SKM-1 (cell line): ENCODE data around the gene UCN.
"Not testable (repeated sequence)": the region's sequence is repeated elsewhere in the genome, so short reads cannot be mapped to it uniquely, and the experiment has no call there.

Source experiments
- DNase-seq: peaks from one replicate; lab custom pipeline; 2025; ENCODE audit not compliant: unreplicated experiment; lab: John Stamatoyannopoulos, UW

The UCN gene

DNA sequence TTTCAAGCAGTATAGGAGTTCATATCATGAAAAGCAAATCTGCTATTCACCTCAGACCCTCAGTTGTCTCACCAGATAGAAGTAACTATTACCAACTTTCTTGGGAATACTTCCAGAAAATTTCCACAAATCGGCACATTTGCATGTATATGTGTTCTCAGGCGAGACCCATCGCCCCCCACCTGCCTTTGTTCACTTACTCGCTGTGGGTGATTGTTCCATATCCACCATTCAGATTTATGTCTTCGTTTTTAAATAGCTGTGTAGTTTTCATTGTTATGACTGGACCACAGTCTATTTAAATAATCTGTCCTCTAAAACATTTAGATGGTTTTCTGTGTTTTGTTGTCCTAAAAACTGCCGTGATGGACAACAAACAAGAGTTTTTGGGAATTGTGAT is 22.8 kb downstream of the UCN start:
- no peak for DNase-seq

DNA sequence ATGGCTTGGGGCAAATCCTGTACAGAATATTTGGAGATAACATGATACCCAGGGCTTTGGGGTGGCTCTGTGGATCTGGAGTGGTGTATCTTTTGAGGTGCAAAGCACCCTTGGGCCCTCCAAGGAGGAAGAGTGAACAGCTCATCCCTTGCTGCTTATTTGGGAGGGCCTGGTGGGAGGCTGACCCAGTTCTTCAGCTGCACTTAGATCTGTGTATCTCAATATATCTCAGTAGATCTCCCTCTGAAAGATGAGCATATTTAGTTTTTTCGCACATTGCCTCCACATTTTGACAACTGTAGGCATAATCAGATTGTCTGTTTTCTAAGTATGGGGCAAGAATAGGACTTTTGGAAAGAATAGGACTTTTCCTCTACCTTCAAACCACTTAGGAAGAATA is 23.2 kb downstream of the UCN start:
- DNase-seq = no peak

DNA sequence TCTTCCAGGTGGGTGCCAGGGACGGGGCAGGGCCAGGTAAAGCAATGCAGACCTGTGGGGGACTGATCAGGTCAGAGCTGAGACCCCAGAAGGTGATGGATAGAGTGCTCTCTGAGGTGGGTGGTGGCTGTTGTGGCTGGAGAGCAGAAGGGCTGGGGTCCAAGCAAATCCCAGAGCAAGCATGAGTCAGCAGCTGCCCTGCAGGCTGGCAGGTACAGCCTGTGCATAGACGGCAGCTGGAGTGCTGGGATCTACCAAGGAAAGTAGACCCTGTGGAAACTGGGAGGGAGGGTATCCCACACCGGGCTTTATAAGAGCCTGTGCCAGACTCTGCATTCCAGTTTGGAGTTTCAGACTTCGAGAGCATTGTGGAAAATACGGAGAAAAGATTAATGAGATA is 25.4 kb downstream of the UCN start:
- no peak for DNase-seq

GRCh38 chr2:27281855-27282559 is 26.2 kb downstream of the UCN start, which contains the start of gene TRIM54:
Gene TRIM54 (plus strand): TSS chr2:27282429. CDS start chr2:27282732, 303 bp downstream.
- no peak for DNase-seq

DNA sequence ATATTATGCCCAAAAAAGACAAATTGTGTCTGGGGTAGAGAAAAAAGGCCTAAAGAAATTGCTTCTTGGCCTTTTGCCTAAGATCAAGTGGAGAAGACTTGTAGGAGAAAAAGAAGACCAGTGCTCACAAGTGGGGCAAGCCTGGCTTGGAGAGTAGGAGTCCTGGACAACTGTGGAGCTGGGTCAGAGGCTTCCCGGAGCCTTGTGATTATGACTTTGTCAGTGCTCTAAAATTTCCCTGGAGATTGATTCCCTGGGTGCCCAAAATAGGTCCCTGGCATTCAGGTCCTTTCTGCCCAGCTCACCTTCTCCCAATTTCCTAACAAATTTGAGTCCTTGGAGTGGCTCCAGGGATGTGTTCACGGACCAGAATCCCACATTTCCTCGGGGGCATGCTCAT is 26.8 kb downstream of the UCN start:
- no peak for DNase-seq

DNA sequence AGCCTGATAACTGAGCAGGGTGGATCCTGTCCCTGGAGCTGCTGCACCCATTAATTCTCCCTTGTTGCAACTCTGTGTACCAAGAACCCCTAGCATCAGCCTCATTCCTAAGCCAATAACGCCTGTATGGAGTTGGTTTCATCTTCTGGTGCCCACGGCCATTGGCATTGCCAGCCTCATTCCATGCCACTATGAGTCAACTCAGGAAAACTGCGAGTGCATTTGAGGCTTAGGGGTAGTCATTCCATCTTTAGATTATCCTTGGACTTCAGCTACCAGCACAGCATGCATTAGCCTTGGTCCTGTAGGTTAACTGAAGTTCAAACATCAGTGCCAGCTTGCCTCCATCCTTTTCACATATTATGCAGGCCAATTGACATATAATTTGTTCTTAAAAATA is 27.4 kb downstream of the UCN start:
- no peak for DNase-seq

GRCh38 chr2:27278010-27278409 is 30.2 kb downstream of the UCN start:
- DNase-seq = no peak

- DNase-seq = no peak
Observed at GRCh38 chr2:27275211-27276150, 32.8 kb downstream of the UCN start, which contains the start of gene DNAJC5G. Gene DNAJC5G (plus strand): TSS chr2:27275433. CDS start chr2:27276729, 1,296 bp downstream.

DNA sequence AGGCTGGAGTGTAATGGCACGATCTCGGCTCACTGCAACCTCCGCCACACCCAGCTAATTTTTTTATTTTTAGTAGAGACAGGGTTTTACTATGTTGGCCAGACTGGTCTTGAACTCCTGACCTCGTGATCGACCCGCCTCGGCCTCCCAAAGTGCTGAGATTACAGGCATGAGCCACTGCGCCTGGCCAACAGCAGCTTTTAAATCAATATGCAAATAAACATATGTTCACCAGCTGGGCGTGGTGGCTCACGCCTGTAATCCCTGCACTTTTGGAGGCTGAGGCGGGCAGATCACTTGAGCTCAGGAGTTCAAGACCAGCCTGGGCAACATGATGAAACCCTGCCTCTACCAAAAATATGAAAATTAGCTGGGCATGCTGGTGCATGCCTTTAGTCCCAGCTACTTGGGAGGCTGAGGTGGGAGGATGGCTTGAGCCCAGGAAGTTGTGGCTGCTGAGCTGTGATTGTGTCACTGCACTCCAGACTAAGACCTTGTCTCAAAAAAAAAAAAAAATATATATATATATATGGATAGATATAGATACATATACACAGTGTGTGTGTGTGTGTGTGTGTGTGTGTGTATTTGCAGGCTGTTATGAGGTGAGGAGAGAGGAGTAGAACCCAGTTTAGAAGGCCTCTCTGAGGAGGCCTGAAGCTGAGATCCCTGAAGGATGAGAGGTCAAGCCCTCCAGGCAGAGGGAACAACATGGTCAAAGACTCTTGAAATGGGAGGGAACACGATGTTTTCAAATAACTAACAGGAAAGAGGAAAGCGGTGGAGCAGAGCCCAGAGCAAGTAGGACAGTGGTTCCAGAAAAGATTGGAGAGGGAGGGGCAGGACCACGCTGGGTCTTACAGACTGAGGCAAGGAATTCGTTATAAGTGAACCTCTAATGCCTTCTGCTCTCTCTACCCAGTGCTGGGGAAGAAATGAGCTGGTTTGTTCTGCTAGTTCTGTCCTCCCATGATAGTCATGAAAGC is 35.4 kb downstream of the UCN start:
- DNase-seq = not testable (repeated sequence)

DNA sequence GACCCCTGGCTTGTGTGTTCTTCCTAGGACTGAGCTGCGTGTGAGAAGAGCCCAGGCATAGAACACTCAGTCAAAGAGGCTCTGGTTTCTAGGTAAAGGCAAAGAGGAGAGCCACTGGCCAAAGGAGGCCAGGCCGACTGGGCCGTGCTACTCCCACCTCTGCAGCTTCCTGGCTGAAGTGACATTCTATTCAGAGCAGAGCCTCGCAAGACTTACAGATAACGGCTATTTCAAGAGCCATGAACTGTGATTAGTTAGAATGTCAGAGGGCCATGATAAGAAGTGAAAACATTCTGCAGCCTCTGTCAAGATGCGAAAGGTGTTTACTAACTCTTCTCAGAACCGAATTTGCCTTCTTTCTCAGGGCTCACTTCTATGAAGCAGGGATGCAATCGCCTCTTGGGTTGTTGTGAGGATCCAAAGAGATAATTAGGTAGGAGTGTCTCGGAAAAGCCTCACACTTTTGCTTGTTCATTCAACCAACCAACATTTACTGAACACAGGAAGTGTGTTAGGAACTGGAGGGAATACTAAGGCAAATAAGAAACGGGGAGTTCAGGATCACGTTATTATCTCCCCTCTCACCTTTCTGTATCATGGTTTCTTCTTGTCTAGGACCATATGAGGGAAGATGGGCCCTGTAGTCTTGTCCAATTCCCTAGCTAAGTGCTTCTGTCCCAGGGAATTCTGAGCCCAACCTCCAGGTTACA is 36.5 kb downstream of the UCN start:
- no peak for DNase-seq

- no peak for DNase-seq
Observed at GRCh38 chr2:27270670-27271069, 37.6 kb downstream of the UCN start.

- DNase-seq = no peak
Observed at GRCh38 chr2:27270131-27270530, 38.1 kb downstream of the UCN start.

DNA sequence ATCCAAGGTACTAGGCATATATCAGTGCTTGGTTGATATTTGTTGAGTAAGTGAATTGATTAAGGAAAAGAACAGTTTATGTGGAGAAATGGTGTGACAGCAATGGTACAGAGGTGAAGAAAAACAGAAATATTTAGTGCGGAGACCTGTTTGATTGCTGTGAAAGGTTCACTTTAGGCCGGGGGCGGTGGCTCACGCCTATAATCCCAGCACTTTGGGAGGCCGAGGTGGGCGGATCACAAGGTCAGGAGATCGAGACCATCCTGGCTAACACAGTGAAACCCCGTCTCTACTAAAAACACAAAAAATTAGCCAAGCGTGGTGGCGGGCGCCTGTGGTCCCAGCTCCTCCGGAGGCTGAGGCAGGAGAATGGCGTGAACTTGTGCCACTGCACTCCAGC is 39.9 kb downstream of the UCN start:
- not testable (repeated sequence) for DNase-seq

GRCh38 chr2:27265536-27265870 is 42.7 kb downstream of the UCN start:
- DNase-seq = no peak

DNA sequence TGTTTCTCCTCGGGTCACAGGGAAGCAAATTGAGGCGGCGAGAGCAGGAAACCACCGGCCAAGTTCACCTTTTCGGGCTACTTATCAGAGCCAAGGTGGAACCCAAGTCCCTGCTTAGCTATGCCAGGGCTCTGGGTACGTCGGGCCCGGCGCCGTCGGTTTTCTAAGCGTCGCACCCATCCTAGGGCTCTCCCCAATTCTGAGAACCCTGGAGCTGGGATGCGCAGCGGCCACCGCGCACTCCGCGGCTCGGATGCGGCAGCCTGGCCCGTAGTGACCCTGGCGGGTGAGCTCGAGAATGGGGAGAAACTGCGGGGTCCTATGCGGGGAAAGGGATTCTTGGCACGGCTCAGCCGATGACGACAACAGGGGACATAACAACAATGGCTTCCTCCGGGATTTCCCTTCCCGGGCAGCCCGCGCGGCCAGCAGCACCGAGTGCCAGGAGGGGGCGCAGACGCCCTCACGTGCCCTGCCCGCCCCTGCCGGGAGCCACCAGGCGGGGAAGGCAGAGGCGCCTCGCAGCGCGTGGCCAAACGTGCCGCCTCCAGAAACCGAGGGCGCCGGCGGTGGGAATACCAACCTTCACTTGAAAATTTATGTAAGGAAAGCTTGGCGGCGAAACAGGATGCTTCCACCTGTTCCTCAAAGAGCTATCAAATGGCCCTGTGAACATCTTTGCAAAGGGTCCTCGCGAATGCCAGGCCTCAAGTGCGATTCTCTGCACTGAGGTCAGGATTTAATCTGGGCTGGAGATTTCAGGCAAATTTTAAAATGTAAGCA is 43.3 kb downstream of the UCN start:
- peak; percentile 19 for DNase-seq

DNA sequence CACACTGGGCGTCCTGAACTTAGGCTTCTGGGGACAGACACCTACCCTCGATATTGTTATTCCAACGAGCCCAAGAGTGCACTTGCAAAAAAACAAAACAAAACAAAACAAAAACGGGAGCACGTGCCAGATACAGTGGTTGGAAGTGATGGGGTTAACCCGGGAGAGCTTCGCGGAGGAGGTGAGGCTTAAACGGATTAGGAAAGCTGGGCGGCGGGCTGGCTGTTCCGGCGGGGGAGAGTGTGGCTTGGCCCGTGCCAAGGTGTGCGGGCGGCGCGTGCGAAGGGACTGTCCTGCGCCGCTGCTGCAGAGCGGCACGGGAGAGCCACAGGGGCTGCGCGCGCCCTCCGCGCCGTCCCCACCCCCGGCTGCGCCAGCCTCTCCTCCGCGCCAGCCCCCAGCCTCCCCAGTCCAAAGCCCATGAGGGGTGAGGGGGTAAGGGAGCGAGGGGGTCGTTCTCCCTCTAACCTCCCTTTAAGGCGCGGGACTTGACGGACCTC is 43.9 kb downstream of the UCN start:
- no peak for DNase-seq

DNA sequence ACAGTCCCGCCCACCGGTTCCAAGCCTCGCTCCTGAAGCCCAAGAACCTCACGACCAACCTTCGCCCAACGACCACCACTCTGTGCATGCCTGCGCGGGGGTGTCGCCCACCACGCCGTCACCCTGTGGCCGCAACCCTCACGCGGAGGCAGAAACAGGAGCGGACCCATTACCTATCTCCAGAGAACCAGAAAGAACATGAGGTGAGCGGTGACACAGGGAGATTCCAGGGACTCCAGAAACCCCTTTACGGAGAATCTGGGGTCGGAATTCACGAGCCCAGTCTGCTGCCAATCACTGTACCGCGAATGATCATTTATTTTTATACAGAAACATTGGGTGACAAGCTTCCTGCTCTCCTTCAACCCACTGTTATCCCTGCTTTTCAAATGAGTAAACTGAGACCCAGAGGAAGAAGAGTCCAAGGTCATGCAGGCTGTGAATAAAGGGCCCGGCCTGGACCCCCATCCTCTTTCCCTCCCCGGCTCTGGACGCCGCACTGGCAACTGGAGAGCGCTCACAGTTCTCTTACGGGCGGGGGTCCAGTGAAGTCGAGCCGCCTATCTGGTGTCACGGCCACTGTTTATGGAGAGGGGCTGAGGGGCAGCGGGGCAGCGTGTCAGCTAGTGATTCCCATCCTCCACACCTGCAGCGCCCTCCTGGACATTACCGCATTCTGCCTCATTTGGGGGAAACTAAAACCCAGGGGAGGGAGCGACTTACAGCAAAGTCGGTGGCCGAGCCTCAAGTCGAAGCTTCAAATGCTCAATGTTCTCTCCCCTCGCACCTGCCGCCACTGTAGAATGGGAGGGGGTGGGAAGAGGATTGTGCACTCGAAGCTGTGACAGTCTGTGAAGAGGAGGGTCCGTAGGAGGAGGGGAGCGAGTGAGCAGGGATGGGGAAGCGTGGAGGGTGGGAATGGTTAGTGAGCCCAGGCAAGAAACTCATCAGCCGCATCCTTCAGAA is 44.7 kb downstream of the UCN start:
- no peak for DNase-seq
